T follicular helper cell (primary cell): ENCODE results near the gene PHETA2.

Experiments used
- DNase-seq: peaks from one replicate; pipeline ENCODE4 v3.0.0-alpha.2; 2020; ENCODE audit warnings: low read depth
- total RNA-seq, 2 experiments: gene quantifications; one replicate each; lab custom pipeline; 2026; lab: John Stamatoyannopoulos, UW

PHETA2 gene
- 3.0 to 4.4 reads per million in 2 experiments for total RNA-seq

DNA sequence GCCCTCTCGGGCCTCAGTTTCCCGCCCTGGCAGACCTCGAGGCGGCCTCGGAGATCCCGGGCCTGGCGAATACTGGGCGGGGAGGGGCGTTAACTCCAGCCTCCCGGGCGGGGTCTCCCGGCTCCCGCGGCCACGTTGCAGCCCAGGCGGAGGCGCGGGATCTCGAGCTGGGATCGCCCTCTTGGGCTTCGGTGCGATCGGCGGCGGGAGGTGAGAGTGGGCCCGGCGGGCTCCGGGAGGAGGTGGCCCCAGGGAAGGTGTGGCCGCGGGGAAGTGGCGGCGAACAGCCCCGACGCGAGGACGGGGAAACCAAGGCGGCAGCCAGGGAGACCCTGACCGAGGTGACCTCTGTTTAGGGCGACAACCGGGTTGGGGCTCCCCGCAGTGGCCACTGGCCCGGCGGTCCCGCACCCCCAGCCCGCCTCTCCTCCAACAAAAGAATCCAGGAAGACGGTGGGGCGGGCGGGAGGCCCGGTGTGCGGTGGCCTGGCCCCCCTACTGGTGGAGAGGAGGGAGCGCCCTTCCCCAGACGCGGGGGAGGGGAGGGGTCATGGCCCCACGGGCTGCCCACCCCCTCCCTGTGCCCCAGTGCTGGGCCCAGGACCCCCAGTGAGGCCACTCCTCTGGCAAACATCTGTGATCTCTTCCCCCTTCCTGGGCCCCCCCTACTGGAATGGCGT is at the start of gene PHETA2:
TSS of gene PHETA2 (plus strand) at position 117 of the 680 bp plus-strand sequence. CDS start 3,046 bp downstream, outside the sequence.
- DNase-seq = peak; percentile 46

DNA sequence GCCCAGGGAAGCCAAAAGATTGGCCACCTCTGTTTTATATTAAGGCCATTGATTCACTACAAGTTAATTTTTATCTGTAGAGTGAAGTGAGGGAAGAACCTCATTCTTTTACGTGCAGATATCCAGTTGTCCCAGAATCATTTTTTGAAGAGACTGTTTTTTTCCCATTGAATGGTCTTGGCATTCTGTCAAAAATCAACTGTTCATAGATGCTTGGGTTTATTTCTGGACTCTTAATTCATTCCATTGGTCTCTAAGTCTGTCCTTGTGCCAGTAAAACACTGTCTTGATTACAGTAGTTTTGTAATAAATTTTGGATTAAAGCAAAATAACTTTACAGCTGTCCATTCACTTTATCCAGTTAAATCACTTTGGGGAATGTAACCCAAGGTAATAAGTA is 48.6 kb upstream of the PHETA2 start:
- no peak for DNase-seq

GRCh38 chr22:42026705-42027104 is 47.3 kb upstream of the PHETA2 start:
- no peak for DNase-seq

DNA sequence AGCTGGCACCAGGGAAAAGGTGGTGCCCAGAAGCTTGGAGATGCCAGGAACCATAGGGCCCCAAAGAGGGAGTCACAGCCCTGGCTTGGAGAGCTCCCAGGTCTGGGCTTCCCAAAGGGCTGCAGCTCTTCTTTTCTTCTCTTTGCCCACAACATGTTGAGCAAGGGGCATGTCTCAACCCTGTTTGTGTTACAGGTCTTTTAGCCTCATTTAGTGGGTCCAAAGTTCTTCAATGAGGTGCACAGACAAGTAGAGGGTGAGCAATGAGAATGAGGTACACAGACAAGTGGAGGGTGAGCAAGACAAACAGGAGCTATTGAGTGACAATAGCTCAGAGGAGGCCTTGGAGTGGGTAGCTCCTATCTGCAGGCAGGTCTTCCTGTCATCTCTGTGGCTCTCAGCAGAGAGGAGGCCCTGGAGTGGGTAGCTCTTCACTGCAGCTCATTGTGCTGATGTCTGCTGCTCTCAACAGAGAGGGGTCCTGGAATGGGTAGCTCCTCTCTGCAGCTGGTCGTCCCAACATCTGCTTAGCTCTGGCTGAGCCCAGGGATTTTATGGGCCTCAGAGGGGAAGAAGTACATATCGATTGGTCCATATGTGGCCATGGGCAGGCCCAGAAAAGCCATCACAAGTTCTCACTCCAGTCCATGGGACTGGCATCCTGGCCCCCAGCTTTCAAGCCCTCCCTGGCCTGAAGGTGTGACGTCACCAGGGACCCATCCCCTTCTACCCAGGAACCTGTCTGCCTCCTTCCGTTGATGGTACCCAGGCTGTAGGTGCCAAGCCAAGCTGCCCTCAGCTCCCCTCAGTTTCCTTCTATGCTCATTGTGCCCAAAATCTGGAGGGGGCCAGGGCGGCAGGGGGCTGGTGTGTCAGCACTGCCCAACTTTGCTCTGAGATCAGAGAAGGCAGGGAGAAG is 40.5 kb upstream of the PHETA2 start:
- DNase-seq = no peak

DNA sequence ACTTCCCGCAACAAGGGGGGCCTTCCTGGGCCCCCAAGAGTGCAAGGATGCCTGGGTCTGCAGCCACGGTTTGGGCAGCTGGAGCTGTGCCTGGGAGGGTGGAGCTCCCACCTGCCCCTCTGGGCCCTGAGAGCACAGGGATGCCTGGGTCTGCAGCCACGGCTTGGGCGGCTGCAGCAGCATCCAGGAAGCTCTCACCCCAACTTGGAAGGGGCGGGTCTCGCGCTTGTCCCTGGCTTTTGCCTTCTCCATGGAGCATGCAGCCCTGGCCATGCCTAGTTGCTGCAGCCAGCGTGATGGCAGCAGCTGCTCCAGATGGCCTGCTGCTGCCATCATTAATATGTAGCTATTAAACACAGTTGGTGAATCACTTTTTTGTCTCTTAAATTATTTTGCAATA is 38.8 kb upstream of the PHETA2 start:
- no peak for DNase-seq

DNA sequence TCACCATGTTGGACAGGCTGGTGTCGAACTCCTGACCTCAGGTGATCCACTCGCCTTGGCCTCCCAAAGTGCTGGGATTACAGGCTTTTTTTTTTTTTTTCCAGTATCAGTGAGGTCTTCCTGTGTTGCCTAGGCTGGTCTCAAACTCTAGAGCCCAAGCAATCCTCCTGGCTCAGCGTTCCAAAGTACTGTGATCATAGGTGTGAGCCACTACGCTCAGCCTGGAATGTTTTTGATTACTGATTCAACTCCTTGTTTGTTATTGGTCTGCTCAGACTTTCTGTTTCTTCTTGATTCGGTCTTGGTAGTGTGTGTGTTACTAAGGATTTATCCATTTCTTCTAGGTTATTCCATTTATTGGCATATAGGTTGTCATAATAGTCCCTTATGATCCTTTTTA is 34.8 kb upstream of the PHETA2 start:
- DNase-seq = no peak

GRCh38 chr22:42041784-42042183 is 32.3 kb upstream of the PHETA2 start:
- DNase-seq = no peak

DNA sequence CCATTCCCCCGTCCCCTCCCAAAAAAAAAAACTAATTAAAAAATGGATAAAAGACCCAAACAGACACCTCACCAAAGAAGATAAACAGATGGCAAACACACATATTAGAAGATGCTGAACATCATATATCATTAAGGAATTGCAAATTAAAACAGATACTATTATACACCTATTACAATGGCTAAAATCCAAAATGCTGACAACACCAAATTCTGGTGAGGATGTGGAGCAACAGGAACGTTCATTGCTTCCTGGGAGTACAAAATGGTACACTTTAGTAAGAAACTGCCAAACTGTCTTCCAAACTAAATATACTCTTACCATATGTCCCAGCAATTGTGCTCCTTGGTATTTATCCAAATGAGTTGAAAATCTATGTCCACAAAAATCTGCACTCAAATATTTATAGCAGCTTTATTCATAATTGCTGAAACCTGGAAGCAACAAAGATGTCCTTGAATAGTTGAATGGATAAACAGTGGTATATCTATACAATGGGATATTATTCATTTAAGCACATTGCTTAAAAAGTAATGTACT is 23.3 kb upstream of the PHETA2 start:
- no peak for DNase-seq

DNA sequence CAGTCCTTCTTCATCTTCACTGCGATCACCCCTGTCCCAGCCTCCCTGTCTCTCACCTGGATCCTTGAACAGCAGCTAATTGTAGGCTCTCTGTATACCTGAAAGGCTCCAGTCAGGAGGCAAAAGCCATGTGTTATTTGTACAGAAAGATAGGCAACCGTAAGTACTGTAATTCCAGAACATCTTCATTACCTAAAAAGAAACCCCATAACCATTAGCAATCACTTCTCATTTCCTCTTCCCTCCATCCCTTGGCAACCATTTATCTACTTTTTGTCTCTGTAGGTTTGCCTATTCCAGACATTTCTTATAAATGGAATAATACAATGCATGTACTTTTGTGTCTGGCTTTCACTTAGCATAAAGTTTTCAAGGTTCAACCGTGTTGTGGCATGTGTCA is 21.3 kb upstream of the PHETA2 start:
- no peak for DNase-seq

DNA sequence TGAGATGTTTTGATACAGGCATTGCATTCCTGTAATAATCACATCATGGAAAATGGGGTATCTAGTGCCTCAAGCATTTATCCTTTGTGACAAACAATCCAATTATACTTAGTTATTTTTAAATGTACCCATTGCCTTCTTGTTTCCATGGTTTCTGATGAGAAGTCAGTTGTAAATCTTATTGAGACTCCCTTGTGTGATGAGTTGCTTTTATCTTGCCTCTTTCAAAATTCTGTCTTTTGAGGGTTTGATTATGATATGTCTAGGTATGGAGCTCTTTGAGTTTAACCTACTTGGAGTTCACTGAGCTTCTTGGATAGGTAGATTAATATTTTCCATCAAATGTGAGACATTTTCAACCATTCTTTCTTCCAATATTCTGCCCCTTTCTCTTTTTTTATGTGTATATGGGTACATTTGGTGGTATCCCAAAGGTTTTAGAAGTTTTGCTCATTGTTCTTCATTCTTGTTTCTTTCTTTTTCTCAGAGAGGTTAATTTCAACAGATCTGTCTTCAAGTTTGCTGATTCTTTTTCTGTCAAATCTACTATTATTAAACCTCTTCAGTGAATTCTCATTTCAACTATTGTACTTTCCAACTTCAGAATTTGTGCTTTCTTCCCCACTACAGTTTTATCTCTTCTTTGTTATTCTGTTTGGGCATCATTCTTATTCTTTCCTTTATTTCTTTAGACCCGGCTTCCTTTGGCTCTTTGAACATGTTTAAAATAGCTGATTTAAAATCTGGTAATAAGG is 17.1 kb upstream of the PHETA2 start:
- no peak for DNase-seq

- DNase-seq = no peak
These were observed 13.6 kb upstream of the PHETA2 start for GRCh38 chr22:42060489-42060888.

- no peak for DNase-seq
These were observed 13.0 kb upstream of the PHETA2 start for GRCh38 chr22:42061041-42061440.

DNA sequence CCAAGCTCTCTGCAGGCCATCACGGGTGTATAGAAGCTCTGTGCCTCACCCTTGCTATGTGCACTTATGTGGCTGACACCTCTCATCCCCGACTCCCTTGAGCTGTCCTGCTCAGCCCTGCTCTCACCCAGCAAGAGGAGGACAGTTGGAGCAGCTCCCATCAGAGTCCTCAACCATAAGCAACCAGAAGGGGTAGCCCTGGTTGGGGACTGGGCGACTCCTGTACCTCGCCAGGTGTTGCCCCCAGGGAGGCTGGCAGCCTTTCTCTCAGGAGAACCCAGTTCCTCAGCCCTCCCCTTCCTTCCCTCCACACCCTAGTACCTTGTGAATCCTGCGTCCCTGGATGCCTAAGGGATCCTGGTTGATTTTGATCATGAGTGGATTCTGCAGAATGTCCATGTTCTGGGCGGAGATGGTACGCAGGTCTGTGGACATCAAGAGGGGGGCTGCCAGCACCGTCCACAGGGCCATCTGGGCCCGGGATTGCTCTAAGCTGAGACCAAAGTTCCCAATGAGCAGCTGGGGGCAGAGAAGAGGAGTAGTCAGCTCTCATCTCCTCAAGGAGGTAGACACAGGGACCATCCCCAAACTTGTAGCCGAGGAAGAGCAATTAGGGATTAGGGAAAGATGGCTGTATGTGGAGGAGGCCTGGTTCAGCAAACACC is 11.4 kb upstream of the PHETA2 start:
- no peak for DNase-seq

GRCh38 chr22:42064629-42065028 is 9.4 kb upstream of the PHETA2 start:
- no peak for DNase-seq

GRCh38 chr22:42065438-42066125 is 8.5 kb upstream of the PHETA2 start:
- DNase-seq = no peak

GRCh38 chr22:42066126-42066761 is 7.8 kb upstream of the PHETA2 start:
- no peak for DNase-seq

GRCh38 chr22:42066937-42067336 is 7.1 kb upstream of the PHETA2 start:
- DNase-seq = no peak

DNA sequence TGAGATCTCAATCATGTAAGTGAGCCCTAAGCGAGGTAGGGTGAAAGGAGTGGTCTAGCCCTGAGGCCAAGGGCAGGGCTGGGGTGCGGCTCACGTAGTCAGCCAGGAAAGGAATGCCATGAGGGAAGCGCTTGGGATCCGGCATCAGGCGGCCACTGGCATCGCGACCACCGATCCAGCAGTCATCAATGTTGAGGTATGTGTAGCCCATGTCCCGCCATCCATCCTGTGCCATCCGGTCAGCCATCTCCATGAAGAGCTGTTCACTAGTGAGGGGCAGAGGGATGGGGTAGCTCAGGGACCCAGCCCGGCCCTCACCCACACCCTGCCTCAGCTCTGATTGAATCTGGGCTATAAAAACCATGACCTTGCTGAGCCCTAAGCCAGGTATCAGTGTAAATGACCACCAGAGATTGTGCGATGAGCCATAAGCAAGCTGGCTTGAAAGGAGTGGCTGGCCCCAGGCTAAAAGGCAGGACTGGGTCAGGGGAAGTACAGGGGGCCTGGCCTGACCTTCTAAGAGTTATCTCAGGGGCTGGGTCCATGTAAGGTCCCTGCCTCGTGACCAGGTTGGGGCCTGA is 6.3 kb upstream of the PHETA2 start:
- no peak for DNase-seq

GRCh38 chr22:42068291-42068690 is 5.8 kb upstream of the PHETA2 start:
- no peak for DNase-seq
